Measurements from ENCODE around the gene ZNF142. TPM values are rescaled to one million over a fixed set of nuclear protein-coding genes. Genes with fewer than 3 reads are reported as not detected.

Gene ZNF142
- polyA plus RNA-seq, 2 of the 4 experiments (the other 2 are of a cell fraction) = 6.3 to 10.7 TPM

DNA sequence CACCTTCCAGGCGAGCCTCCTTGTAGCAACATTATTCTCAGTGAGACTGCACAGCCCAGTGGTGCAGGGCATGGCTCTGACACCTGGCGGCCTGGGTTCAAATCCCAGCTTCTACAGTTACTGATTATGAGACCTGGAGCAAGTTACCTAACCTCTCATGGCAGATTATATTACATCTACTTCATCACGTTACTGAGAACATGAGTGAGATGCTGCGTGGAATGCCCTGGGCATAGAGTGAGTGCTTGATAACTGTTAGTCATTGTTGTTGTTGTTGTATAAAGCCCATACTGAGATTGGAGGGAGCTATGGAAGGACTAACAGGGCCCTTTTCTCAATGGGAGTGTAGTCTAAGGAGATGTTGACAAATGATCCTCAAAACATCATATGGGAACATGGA lies 33.1 kb downstream of the ZNF142 start:
- H3K9me3 ChIP-seq = no peaks in the 10 kb centered on the region
- ChIA-PET CTCF (interaction anchor here (4.1 kb wide), 1 partner anchor 22 kb away, joined by 11 read pairs; no protein-coding TSS in a partner anchor), POLR2A (no interaction called here)
- no peak overlapping the region for H3K27ac ChIP-seq
- no peak overlapping the region for H3K4me3 ChIP-seq
- DNase-seq (ENCODE audit: low read depth in 1 of 2, low spot score in 1 of 2) (no peak), ATAC-seq (no peak), FAIRE-seq (no peak)
- no peaks in the 10 kb centered on the region for H3K4me1 ChIP-seq
- WGBS (ENCODE audit: missing lambda C conversion rate) = 67% methylated on average over 4 of the region's 4 CpGs
- no peak overlapping the region for H3K4me2 ChIP-seq
- TF ChIP-seq JUNB (IDR thresholded peaks at IDR 0.05) = no peak
- TF ChIP-seq, protein P1, sequence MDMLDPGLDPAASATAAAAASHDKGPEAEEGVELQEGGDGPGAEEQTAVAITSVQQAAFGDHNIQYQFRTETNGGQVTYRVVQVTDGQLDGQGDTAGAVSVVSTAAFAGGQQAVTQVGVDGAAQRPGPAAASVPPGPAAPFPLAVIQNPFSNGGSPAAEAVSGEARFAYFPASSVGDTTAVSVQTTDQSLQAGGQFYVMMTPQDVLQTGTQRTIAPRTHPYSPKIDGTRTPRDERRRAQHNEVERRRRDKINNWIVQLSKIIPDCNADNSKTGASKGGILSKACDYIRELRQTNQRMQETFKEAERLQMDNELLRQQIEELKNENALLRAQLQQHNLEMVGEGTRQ (IDR thresholded peaks at IDR 0.05) = no peak
- TF ChIP-seq RNF2 (IDR thresholded peaks at IDR 0.05; ENCODE audit: borderline replicate concordance, low read depth) = no peak
- no peak for TF ChIP-seq CBX8 (IDR thresholded peaks at IDR 0.05)
- no peak for TF ChIP-seq BHLHE40 (IDR thresholded peaks at IDR 0.05; ENCODE audit: low read depth, low read length)
- TF ChIP-seq, protein P2, sequence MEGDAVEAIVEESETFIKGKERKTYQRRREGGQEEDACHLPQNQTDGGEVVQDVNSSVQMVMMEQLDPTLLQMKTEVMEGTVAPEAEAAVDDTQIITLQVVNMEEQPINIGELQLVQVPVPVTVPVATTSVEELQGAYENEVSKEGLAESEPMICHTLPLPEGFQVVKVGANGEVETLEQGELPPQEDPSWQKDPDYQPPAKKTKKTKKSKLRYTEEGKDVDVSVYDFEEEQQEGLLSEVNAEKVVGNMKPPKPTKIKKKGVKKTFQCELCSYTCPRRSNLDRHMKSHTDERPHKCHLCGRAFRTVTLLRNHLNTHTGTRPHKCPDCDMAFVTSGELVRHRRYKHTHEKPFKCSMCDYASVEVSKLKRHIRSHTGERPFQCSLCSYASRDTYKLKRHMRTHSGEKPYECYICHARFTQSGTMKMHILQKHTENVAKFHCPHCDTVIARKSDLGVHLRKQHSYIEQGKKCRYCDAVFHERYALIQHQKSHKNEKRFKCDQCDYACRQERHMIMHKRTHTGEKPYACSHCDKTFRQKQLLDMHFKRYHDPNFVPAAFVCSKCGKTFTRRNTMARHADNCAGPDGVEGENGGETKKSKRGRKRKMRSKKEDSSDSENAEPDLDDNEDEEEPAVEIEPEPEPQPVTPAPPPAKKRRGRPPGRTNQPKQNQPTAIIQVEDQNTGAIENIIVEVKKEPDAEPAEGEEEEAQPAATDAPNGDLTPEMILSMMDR (IDR thresholded peaks at IDR 0.05) = no peak
- TF ChIP-seq CHD2 (IDR thresholded peaks at IDR 0.05; ENCODE audit: low read length, partially characterized antibody) = no peak

DNA sequence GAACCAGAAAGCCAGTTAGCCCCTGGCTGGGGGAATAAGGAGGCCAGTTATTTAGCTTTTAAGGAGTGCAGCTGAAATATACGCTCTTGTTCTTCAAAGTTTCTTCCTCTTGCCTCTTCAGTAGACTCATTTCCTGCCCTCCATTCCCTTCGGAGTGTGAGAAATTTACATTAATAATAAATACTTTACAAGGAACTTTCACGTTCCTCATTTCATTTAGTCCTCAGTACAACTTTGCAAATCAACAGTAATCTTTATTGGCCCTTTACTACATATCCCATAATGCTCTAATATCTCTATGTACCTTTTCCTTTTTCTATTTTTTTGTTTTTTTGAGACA lies 36.1 kb downstream of the ZNF142 start:
- H3K4me2 ChIP-seq = no peak overlapping the region
- FAIRE-seq (no peak), DNase-seq (ENCODE audit: low read depth in 1 of 2, low spot score in 1 of 2) (no peak), ATAC-seq (no peak)
- no peak for TF ChIP-seq MAFK (IDR thresholded peaks at IDR 0.05; ENCODE audit: partially characterized antibody)
- TF ChIP-seq POLR2AphosphoS2 (conservative IDR thresholded peaks at IDR 0.05; ENCODE audit: low read length) = no peak
- no peak for TF ChIP-seq POLR2A (IDR thresholded peaks at IDR 0.05; ENCODE audit: low read length)
- TF ChIP-seq ZC3H11A (IDR thresholded peaks at IDR 0.05) = no peak
- no peak for TF ChIP-seq HEYL (CRISPR knock-in tag; IDR thresholded peaks at IDR 0.05)
- TF ChIP-seq CBX2 (IDR thresholded peaks at IDR 0.05; ENCODE audit: borderline replicate concordance, low read depth) = no peak
- TF ChIP-seq, protein P2 (IDR thresholded peaks at IDR 0.05) = no peak
- no peak for TF ChIP-seq CHD4 (IDR thresholded peaks at IDR 0.05; ENCODE audit: borderline replicate concordance)
- no peak for TF ChIP-seq HOXB13 (CRISPR knock-in tag; IDR thresholded peaks at IDR 0.05; ENCODE audit: low read depth)
- TF ChIP-seq EP300 (IDR thresholded peaks at IDR 0.05) = no peak
- no peak for TF ChIP-seq ZSCAN20 (CRISPR knock-in tag; IDR thresholded peaks at IDR 0.05)
- 90% methylated on average over 3 of the region's 3 CpGs for WGBS (ENCODE audit: missing lambda C conversion rate)
- CTCF ChIA-PET = no interaction called here
- no peaks in the 10 kb centered on the region for H3K9me3 ChIP-seq
- POLR2A ChIA-PET = no interaction called here
- no peak overlapping the region for H3K4me3 ChIP-seq
- no peaks in the 10 kb centered on the region for H3K4me1 ChIP-seq
- no peak overlapping the region for H3K27ac ChIP-seq

DNA sequence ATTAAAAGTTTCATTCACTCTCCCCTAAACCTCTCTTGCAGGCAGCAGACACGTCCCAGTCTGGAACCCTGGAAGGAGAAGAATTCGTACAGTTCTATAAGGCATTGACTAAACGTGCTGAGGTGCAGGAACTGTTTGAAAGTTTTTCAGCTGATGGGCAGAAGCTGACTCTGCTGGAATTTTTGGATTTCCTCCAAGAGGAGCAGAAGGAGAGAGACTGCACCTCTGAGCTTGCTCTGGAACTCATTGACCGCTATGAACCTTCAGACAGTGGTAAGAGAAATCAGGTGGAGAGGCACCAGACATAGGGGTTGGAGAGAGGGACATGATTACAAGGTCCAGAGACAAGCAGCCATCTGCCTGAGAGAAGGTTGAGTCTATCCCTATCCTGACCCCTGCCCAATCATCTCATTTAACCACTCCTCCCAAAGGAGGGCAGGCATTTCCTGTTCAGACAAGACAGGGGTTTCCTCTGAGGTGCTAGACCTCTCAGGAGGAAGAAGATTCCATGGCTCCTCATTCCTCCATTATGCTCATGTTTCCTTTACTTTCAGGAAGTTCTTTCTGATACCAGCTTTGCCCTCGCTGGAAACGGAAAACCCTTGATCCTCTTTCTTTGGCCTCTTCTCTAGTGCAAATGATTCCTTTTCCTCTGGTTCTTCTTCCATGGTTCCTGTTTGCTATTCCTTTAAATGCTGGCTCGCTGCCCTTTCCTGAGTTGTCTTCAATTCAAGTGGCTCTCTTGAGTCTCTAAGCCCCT lies 36.6 kb downstream of the ZNF142 start:
- Histone ChIP-seq H3K27ac (no peak overlapping the region), H3K4me1 (no peaks in the 10 kb centered on the region), H3K9me3 (no peaks in the 10 kb centered on the region), H3K4me3 (no peak overlapping the region), H3K4me2 (no peak overlapping the region)
- ATAC-seq (peak in 1 of 2 experiments; percentile 31; a peak in 3 of 6 replicates), FAIRE-seq (no peak), DNase-seq (ENCODE audit: low read depth in 1 of 2, low spot score in 1 of 2) (no peak)
- ChIA-PET CTCF (no interaction called here), POLR2A (no interaction called here)
- WGBS (ENCODE audit: missing lambda C conversion rate) = 68% methylated on average over 7 of the region's 7 CpGs
- TF ChIP-seq ESRRA (IDR thresholded peaks at IDR 0.05; ENCODE audit: borderline replicate concordance, low read length) (no peak), HOXB5 (CRISPR knock-in tag; IDR thresholded peaks at IDR 0.05) (no peak), FOSL2 (IDR thresholded peaks at IDR 0.05) (no peak), FOSL2 (CRISPR knock-in tag; IDR thresholded peaks at IDR 0.05) (no peak), PHF8 (IDR thresholded peaks at IDR 0.05; ENCODE audit: borderline replicate concordance, low read depth) (no peak), CBX2 (IDR thresholded peaks at IDR 0.05; ENCODE audit: borderline replicate concordance, low read depth) (no peak), RNF2 (IDR thresholded peaks at IDR 0.05; ENCODE audit: borderline replicate concordance, low read depth) (no peak), EP300 (IDR thresholded peaks at IDR 0.05) (no peak), GATA3 (IDR thresholded peaks at IDR 0.05; ENCODE audit: borderline replicate concordance) (no peak), FOXS1 (CRISPR knock-in tag; IDR thresholded peaks at IDR 0.05) (no peak)
- TF ChIP-seq, protein P3, sequence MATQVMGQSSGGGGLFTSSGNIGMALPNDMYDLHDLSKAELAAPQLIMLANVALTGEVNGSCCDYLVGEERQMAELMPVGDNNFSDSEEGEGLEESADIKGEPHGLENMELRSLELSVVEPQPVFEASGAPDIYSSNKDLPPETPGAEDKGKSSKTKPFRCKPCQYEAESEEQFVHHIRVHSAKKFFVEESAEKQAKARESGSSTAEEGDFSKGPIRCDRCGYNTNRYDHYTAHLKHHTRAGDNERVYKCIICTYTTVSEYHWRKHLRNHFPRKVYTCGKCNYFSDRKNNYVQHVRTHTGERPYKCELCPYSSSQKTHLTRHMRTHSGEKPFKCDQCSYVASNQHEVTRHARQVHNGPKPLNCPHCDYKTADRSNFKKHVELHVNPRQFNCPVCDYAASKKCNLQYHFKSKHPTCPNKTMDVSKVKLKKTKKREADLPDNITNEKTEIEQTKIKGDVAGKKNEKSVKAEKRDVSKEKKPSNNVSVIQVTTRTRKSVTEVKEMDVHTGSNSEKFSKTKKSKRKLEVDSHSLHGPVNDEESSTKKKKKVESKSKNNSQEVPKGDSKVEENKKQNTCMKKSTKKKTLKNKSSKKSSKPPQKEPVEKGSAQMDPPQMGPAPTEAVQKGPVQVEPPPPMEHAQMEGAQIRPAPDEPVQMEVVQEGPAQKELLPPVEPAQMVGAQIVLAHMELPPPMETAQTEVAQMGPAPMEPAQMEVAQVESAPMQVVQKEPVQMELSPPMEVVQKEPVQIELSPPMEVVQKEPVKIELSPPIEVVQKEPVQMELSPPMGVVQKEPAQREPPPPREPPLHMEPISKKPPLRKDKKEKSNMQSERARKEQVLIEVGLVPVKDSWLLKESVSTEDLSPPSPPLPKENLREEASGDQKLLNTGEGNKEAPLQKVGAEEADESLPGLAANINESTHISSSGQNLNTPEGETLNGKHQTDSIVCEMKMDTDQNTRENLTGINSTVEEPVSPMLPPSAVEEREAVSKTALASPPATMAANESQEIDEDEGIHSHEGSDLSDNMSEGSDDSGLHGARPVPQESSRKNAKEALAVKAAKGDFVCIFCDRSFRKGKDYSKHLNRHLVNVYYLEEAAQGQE (IDR thresholded peaks at IDR 0.05) = no peak
- TF ChIP-seq, protein P1 (IDR thresholded peaks at IDR 0.05) = no peak
